HEK293T (cell line): ENCODE data around the gene HACD4.

Experiments
- CTCF ChIA-PET: fragments of 350-600 bp; formaldehyde crosslinking; extraction: SDS; loops from one replicate; lab custom pipeline; 2021; ENCODE audit warnings: antibody characterized with exemption, inconsistent platforms; lab: Yijun Ruan, JAX
- POLR2A ChIA-PET: fragments of 350-600 bp; formaldehyde crosslinking; extraction: SDS; loops from one replicate; lab custom pipeline; 2020; ENCODE audit warnings: antibody characterized with exemption, inconsistent platforms; lab: Yijun Ruan, JAX
- DNase-seq: peaks from one replicate; pipeline ENCODE4 v3.0.0; 2012; ENCODE audit warnings: mixed read lengths; ENCODE audit errors: extremely low spot score
- ARNT ChIP-seq: fragments of 450-650 bp; IDR thresholded peaks from 2 replicates; pipeline ENCODE4 v1.6.1; 2017; ENCODE audit warnings: mild to moderate bottlenecking
- BHLHE40 ChIP-seq: fragments of 450-650 bp; IDR thresholded peaks from 2 replicates; pipeline ENCODE4 v1.6.1; 2016; ENCODE audit warnings: mild to moderate bottlenecking, moderate library complexity, borderline replicate concordance
- CTBP1 ChIP-seq: fragments of 450-650 bp; IDR thresholded peaks from 2 replicates; pipeline ENCODE4 v1.6.1; 2016; ENCODE audit warnings: borderline replicate concordance
- ELF4 ChIP-seq: fragments of 450-650 bp; IDR thresholded peaks from 2 replicates; pipeline ENCODE4 v1.6.1; 2017; ENCODE audit warnings: antibody characterized with exemption
- FOXA1 ChIP-seq: fragments of 450-650 bp; IDR thresholded peaks from 2 replicates; pipeline ENCODE4 v1.6.1; 2016; ENCODE audit warnings: mild to moderate bottlenecking
- FOXK2 ChIP-seq: fragments of 450-650 bp; IDR thresholded peaks from 2 replicates; pipeline ENCODE4 v1.6.1; 2016; ENCODE audit warnings: mild to moderate bottlenecking
- FOXM1 ChIP-seq: fragments of 450-650 bp; IDR thresholded peaks from 2 replicates; pipeline ENCODE4 v1.6.1; 2017; ENCODE audit warnings: mild to moderate bottlenecking, borderline replicate concordance
- HDGF ChIP-seq: fragments of 450-650 bp; IDR thresholded peaks from 2 replicates; pipeline ENCODE4 v1.6.1; 2017; ENCODE audit warnings: antibody characterized with exemption, borderline replicate concordance
- L3MBTL2 ChIP-seq: fragments of 450-650 bp; conservative IDR thresholded peaks from 2 replicates; pipeline ENCODE4 v1.6.1; 2016; ENCODE audit warnings: mild to moderate bottlenecking
- LEF1 ChIP-seq: fragments of 450-650 bp; IDR thresholded peaks from 2 replicates; pipeline ENCODE4 v1.6.1; 2017; ENCODE audit warnings: mild to moderate bottlenecking, borderline replicate concordance
- NFRKB ChIP-seq: fragments of 450-650 bp; IDR thresholded peaks from 2 replicates; pipeline ENCODE4 v1.6.1; 2016; ENCODE audit warnings: mild to moderate bottlenecking, moderate library complexity
- PKNOX1 ChIP-seq: fragments of 450-650 bp; IDR thresholded peaks from 2 replicates; pipeline ENCODE4 v1.6.1; 2016
- SP1 ChIP-seq: fragments of 450-650 bp; IDR thresholded peaks from 2 replicates; pipeline ENCODE4 v1.6.1; 2017
- SUZ12 ChIP-seq: fragments of 450-650 bp; IDR thresholded peaks from 2 replicates; pipeline ENCODE4 v1.6.1; 2016; ENCODE audit warnings: mild to moderate bottlenecking
- TARDBP ChIP-seq: fragments of 450-650 bp; IDR thresholded peaks from 2 replicates; pipeline ENCODE4 v1.6.1; 2016
- ZNF384 ChIP-seq: fragments of 450-650 bp; IDR thresholded peaks from 2 replicates; pipeline ENCODE4 v1.6.1; 2016

HACD4 gene

GRCh38 chr9:21001581-21001980 lies 29.9 kb downstream of the HACD4 start:
- no peak for DNase-seq
- ChIA-PET CTCF (no interaction called here), POLR2A (no interaction called here)
- TF ChIP-seq HDGF (no peak), CTBP1 (no peak), FOXA1 (no peak), ZNF384 (no peak), FOXK2 (no peak), PKNOX1 (no peak), LEF1 (no peak), ARNT (no peak), L3MBTL2 (no peak), TARDBP (no peak), SP1 (no peak), BHLHE40 (no peak), FOXM1 (no peak), NFRKB (no peak), SUZ12 (no peak)

- no peak for DNase-seq
- ChIA-PET CTCF (no interaction called here), POLR2A (no interaction called here)
- TF ChIP-seq HDGF (no peak), FOXM1 (no peak), FOXA1 (no peak), LEF1 (no peak), PKNOX1 (no peak), BHLHE40 (no peak), NFRKB (no peak), ARNT (no peak), SP1 (no peak), ELF4 (no peak), FOXK2 (no peak), SUZ12 (no peak), ZNF384 (no peak), TARDBP (no peak), L3MBTL2 (no peak)
Measured at GRCh38 chr9:20997503-20998076, 33.9 kb downstream of the HACD4 start.

GRCh38 chr9:20996809-20997208 lies 34.6 kb downstream of the HACD4 start:
- TF ChIP-seq FOXK2 (no peak), HDGF (no peak), PKNOX1 (no peak), NFRKB (no peak), TARDBP (no peak), ZNF384 (no peak), SUZ12 (no peak), SP1 (no peak), ARNT (no peak), LEF1 (no peak)
- ChIA-PET CTCF (no interaction called here), POLR2A (no interaction called here)
- no peak for DNase-seq

- ChIA-PET POLR2A (no interaction called here), CTCF (no interaction called here)
- DNase-seq: no peak
- TF ChIP-seq ARNT (no peak), FOXA1 (no peak), FOXM1 (no peak), CTBP1 (no peak), ELF4 (no peak), NFRKB (no peak), FOXK2 (no peak), HDGF (no peak), ZNF384 (no peak), L3MBTL2 (no peak), PKNOX1 (no peak), SP1 (no peak), BHLHE40 (no peak), TARDBP (no peak), SUZ12 (no peak), LEF1 (no peak)
Measured at GRCh38 chr9:20995616-20996015, 35.8 kb downstream of the HACD4 start.

- TF ChIP-seq HDGF (no peak), FOXM1 (no peak), NFRKB (no peak), ARNT (no peak), BHLHE40 (no peak), ELF4 (no peak), SP1 (no peak), FOXA1 (no peak), TARDBP (no peak), PKNOX1 (no peak)
- ChIA-PET POLR2A (no interaction called here), CTCF (no interaction called here)
- peak; percentile 59 for DNase-seq
Measured at GRCh38 chr9:20994486-20994885, 37.0 kb downstream of the HACD4 start.
